Peyer's patch (tissue), 4 donors: ENCODE data around the gene MET. TPM values are rescaled to one million over a fixed set of nuclear protein-coding genes. Genes with fewer than 3 reads are reported as not detected.

Source experiments
- DNase-seq, 3 donors: peaks; one replicate each; pipeline ENCODE4 v3.0.0-alpha.2; 2017 to 2019
- H3K27ac ChIP-seq, 4 donors: fragments of 200-600 bp; sonication (generic); one replicate each; pipeline ENCODE4 v1.5.1; 2016 to 2019
- H3K27me3 ChIP-seq, 2 donors: fragments of 200-600 bp; sonication (generic); one replicate each; pipeline ENCODE4 v1.5.1; 2019
- H3K36me3 ChIP-seq, 3 donors: fragments of 200-600 bp; sonication (generic); one replicate each; pipeline ENCODE4 v1.5.1; 2016 to 2019
- H3K4me1 ChIP-seq, 4 donors: fragments of 200-600 bp; sonication (generic); one replicate each; pipeline ENCODE4 v1.5.1; 2016 to 2019
- H3K4me3 ChIP-seq, 4 donors: fragments of 200-600 bp; sonication (generic); 1 replicate in 3 of 4; 2 replicates in 1 of 4; pipeline ENCODE4 v1.5.1; 2016 to 2019; ENCODE audit warnings: mild to moderate bottlenecking in 1 of 4
- H3K9me3 ChIP-seq, 4 donors: fragments of 200-600 bp; sonication (generic); one replicate each; pipeline ENCODE4 v1.5.1; 2016 to 2019; ENCODE audit warnings: mild to moderate bottlenecking in 1 of 4
- POLR2A ChIP-seq, 2 donors: fragments of 450-650 bp; IDR thresholded peaks; one replicate each; pipeline ENCODE4 v1.5.1; 2017; ENCODE audit warnings: antibody characterized with exemption in 2 of 2, mild to moderate bottlenecking in 2 of 2, moderate library complexity in 2 of 2
- total RNA-seq, 4 donors: library from RNA; depleted of rRNA; stranded (reverse); fragments of >200 nt; gene quantifications; one replicate each; pipeline ENCODE4 v1.1.0, GENCODE V29; 2016
- TF ChIP-seq, protein P1 (sequence below), 6 experiments: fragments of 450-650 bp in 4 of 6; fragments of 200-600 bp in 2 of 6; sonication (generic) in 1 of 6; IDR thresholded peaks; one replicate each; pipeline ENCODE4 v1.5.1; 2017 to 2019; ENCODE audit warnings: antibody characterized with exemption in 6 of 6, mild to moderate bottlenecking in 3 of 6, moderate library complexity in 1 of 6

MET gene
- total RNA-seq, 4 donors from 2014 or later, result 2.5 to 34.0 (median 23.6) TPM

DNA sequence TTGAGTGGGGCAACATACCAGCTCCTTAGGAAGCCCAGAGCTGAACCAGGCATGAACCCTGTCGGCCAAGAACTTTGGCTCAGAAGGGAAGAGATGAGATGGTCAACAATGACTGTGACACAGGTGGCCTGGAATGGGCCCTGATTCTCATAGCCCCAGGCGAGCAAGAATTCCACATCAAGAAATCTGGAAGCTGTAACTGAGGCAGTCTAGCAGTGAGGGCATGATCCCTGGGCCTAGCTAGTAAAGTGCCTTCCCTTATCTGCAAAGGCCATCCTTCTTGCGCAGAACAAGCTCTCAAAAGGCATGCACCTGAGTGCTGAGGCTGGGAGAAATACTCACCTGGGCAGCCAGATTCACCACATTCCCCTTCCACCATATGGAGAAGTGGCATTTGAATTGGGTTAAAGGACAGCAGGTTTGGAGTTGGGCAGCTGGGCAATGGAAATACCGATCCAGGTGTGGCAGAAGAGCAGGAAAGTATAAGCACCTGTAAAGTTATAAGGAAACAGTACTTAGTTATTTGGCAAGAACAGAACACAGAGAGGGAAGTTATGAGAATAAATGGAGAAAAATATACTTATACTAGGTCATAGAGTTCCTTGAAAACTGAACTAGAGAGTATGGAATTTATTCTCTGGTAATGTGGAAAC lies 111.8 kb downstream of the MET start:
- H3K27ac ChIP-seq, result no peak overlapping the region
- H3K27me3 ChIP-seq, result no peaks in the 10 kb centered on the region
- TF ChIP-seq, protein P1, sequence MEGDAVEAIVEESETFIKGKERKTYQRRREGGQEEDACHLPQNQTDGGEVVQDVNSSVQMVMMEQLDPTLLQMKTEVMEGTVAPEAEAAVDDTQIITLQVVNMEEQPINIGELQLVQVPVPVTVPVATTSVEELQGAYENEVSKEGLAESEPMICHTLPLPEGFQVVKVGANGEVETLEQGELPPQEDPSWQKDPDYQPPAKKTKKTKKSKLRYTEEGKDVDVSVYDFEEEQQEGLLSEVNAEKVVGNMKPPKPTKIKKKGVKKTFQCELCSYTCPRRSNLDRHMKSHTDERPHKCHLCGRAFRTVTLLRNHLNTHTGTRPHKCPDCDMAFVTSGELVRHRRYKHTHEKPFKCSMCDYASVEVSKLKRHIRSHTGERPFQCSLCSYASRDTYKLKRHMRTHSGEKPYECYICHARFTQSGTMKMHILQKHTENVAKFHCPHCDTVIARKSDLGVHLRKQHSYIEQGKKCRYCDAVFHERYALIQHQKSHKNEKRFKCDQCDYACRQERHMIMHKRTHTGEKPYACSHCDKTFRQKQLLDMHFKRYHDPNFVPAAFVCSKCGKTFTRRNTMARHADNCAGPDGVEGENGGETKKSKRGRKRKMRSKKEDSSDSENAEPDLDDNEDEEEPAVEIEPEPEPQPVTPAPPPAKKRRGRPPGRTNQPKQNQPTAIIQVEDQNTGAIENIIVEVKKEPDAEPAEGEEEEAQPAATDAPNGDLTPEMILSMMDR (IDR thresholded peaks at IDR 0.05), result no peak
- no peak for TF ChIP-seq POLR2A (IDR thresholded peaks at IDR 0.05)
- no peak for DNase-seq
- no peak overlapping the region for H3K4me3 ChIP-seq
- peaks cover 0 to 4% (median 0%) of the 10 kb centered on the region in 3 donors for H3K36me3 ChIP-seq
- no peaks in the 10 kb centered on the region for H3K9me3 ChIP-seq
- H3K4me1 ChIP-seq, result peaks cover 0 to 10% (median 0%) of the 10 kb centered on the region in 4 donors

GRCh38 chr7:116784647-116785046 lies 112.7 kb downstream of the MET start:
- no peak for TF ChIP-seq POLR2A (IDR thresholded peaks at IDR 0.05)
- TF ChIP-seq, protein P1 (IDR thresholded peaks at IDR 0.05), result no peak
- H3K27ac ChIP-seq, result no peak overlapping the region

GRCh38 chr7:116785843-116786242 lies 113.8 kb downstream of the MET start:
- peaks cover 0 to 4% (median 0%) of the 10 kb centered on the region in 3 donors for H3K36me3 ChIP-seq
- no peaks in the 10 kb centered on the region for H3K9me3 ChIP-seq
- DNase-seq, result no peak
- no peaks in the 10 kb centered on the region for H3K27me3 ChIP-seq
- no peak overlapping the region for H3K4me3 ChIP-seq
- no peaks in the 10 kb centered on the region for H3K4me1 ChIP-seq
- no peak overlapping the region for H3K27ac ChIP-seq
- TF ChIP-seq POLR2A (IDR thresholded peaks at IDR 0.05), result no peak
- TF ChIP-seq, protein P1 (IDR thresholded peaks at IDR 0.05), result no peak

More at GRCh38 chr7:116784647-116785046, 112.7 kb downstream of the MET start:
- H3K36me3 ChIP-seq, result peaks cover 0 to 4% (median 0%) of the 10 kb centered on the region in 3 donors
- DNase-seq, result no peak
- no peaks in the 10 kb centered on the region for H3K9me3 ChIP-seq
- no peak overlapping the region for H3K4me3 ChIP-seq
- no peaks in the 10 kb centered on the region for H3K27me3 ChIP-seq
- peaks cover 0 to 2% (median 0%) of the 10 kb centered on the region in 4 donors for H3K4me1 ChIP-seq

GRCh38 chr7:116786791-116787443 lies 114.9 kb downstream of the MET start:
- H3K27me3 ChIP-seq, result no peaks in the 10 kb centered on the region
- H3K27ac ChIP-seq, result peak overlapping the region in 1 of 4 donors; percentile 14
- no peaks in the 10 kb centered on the region for H3K4me1 ChIP-seq
- no peaks in the 10 kb centered on the region for H3K9me3 ChIP-seq
- H3K4me3 ChIP-seq, result no peak overlapping the region
- no peak for TF ChIP-seq POLR2A (IDR thresholded peaks at IDR 0.05)
- TF ChIP-seq, protein P1 (IDR thresholded peaks at IDR 0.05), result peak in 4 of 6 experiments; percentile 39 to 62 (median 44)
- peaks cover 0 to 4% (median 0%) of the 10 kb centered on the region in 3 donors for H3K36me3 ChIP-seq
- no peak for DNase-seq

GRCh38 chr7:116787881-116788280 lies 115.9 kb downstream of the MET start:
- no peaks in the 10 kb centered on the region for H3K27me3 ChIP-seq
- H3K4me1 ChIP-seq, result no peaks in the 10 kb centered on the region
- TF ChIP-seq POLR2A (IDR thresholded peaks at IDR 0.05), result no peak
- TF ChIP-seq, protein P1 (IDR thresholded peaks at IDR 0.05), result no peak
- no peak overlapping the region for H3K4me3 ChIP-seq
- DNase-seq, result no peak
- H3K27ac ChIP-seq, result no peak overlapping the region
- peaks cover 0 to 4% (median 0%) of the 10 kb centered on the region in 3 donors for H3K36me3 ChIP-seq
- no peaks in the 10 kb centered on the region for H3K9me3 ChIP-seq
